ENCODE measurements around the gene HDAC4.
"Not testable (repeated sequence)": the region's sequence is repeated elsewhere in the genome, so short reads cannot be mapped to it uniquely, and the experiment has no call there.

Gene HDAC4

GRCh38 chr2:239400596-239401066, at the start of gene HDAC4:
Gene HDAC4 (minus strand): TSS chr2:239401020. CDS start chr2:239352699, 48,321 bp downstream.
- DNase-seq (ENCODE audit: low spot score): no peak

- not testable (repeated sequence) for DNase-seq (ENCODE audit: low spot score)
Observed at GRCh38 chr2:239449468-239449867, 48.6 kb upstream of the HDAC4 start.

GRCh38 chr2:239445771-239446524, 45.1 kb upstream of the HDAC4 start:
- DNase-seq (ENCODE audit: low spot score): no peak

GRCh38 chr2:239444626-239445577, 44.1 kb upstream of the HDAC4 start:
- DNase-seq (ENCODE audit: low spot score): no peak

DNA sequence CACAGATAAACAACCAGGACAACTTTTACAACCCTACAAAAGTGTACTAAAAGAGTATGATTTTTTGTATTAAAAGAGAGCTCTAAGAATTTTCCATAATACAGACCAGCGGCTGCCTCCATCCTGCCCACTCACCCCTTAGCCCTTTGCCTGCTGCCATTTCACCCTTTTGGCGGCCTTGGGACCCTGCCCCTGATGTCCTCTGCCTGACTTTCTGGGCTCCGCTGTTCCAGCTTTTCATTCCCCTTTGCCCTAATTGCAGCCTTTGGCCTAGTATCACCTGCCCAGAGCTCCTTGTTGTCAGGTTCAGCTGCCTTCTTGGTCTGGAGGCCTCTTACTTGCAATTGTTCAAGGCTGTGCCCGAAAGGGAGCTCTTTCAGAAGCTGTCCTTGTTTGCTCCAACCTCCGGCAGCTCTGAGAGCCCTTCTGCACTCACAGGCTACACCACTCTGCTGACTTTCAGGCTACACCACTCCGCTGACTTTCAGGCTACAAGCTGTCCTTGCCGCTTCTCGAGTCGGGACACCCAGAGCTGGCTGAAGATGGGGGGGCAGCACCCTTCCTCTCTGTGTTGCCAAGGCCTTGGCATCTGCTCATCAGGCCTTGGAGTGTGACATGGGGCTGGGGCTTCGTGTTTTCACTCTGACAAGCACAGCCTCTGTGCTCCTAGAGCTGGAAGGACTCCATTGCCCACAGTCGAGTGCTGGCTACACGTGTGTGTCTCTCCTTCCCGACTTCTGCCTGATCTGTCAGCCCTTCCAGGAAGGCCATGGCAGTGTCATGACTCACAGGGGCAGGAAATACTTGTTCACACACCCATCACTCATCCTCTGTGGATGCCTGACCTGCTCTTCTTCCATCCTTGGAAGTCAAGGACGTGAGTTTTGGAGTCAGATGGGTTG, 43.1 kb upstream of the HDAC4 start:
- DNase-seq (ENCODE audit: low spot score): peak; percentile 21

GRCh38 chr2:239443102-239443620, 42.3 kb upstream of the HDAC4 start:
- no peak for DNase-seq (ENCODE audit: low spot score)

DNA sequence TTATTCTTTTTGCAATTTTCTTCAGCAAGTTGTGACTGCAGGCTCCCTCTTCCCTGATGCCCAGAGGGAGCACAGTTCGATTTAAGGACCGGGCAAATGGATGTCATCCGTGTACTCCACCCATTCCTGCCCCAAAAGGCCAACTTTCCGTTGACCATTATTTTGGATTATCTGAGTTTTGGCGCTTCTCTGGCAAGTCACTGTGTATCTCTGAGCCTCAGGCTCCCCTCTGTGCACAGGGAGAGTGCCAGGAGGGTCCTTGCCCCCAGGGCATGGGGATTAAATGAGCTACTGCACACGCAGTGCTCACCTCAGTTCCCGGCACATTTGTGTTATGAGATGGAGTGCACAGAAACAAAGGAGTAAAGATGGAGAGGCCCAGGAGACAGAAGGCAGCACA, 41.4 kb upstream of the HDAC4 start:
- no peak for DNase-seq (ENCODE audit: low spot score)

DNA sequence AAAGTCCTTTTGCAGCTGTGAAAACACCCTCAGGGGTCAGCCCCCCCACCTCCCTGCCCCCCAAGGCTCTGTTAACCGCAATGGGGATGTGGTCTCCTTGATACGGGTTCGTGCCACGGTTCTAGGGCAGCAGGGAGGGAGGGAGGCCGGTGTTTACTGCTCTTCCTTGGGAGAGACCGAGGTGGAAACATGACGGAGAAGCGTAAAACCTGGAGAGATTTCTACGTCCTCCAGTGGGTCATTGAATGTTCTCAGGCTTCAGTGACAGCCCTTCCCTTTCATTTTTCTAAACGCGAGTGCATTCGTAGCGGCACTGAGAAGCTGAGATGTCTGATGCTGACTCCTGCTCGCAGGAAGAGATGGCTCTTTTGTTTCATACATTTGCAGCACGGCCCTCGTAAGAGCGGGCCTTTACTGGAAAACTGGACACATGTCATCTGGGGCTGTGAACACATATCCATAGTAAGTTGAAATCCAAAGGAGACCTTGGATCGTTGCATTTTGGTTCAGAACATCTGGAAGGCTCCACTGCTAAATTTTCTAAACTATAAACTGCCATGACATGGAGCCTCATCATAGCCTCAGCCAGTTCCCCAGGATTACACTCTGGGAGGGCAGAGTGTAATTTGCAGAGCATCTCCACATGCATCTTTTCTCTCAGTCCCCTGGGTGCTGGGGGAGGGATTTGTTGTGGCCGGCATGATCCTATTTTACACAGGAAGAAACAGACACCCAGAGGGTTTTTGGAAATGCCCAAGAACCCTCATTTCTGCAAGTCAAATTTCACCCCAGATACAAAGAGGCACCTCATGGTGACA, 40.6 kb upstream of the HDAC4 start:
- DNase-seq (ENCODE audit: low spot score): no peak

DNA sequence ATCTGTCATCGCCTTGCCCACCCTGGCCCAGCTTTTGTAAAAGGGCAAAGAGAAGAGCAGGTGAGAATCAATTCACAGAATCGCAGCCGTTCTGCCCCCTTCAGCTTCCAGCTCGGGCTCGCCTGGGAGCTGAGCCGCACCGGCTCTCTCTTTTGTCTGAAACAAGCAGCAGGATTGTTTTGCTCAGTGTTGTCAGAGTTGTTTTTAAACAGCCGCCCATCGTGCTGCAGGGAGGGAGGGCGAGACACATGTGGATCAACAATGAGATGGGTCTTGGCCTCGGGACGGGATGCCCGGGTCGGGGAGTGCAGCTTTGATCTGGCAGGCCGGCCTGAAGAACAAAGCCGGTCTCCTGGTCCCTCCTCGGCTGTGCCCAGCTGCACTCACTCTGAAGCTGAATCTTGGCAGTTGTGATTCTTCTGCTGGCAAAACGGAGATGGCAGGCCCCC, 39.7 kb upstream of the HDAC4 start:
- DNase-seq (ENCODE audit: low spot score): no peak

GRCh38 chr2:239439754-239440315, 39.0 kb upstream of the HDAC4 start:
- DNase-seq (ENCODE audit: low spot score): no peak

- DNase-seq (ENCODE audit: low spot score): no peak
Observed at GRCh38 chr2:239438995-239439753, 38.4 kb upstream of the HDAC4 start.

GRCh38 chr2:239438368-239438767, 37.5 kb upstream of the HDAC4 start:
- no peak for DNase-seq (ENCODE audit: low spot score)

GRCh38 chr2:239436669-239437335, 36.0 kb upstream of the HDAC4 start:
- DNase-seq (ENCODE audit: low spot score): no peak

GRCh38 chr2:239436076-239436475, 35.3 kb upstream of the HDAC4 start:
- DNase-seq (ENCODE audit: low spot score): no peak

DNA sequence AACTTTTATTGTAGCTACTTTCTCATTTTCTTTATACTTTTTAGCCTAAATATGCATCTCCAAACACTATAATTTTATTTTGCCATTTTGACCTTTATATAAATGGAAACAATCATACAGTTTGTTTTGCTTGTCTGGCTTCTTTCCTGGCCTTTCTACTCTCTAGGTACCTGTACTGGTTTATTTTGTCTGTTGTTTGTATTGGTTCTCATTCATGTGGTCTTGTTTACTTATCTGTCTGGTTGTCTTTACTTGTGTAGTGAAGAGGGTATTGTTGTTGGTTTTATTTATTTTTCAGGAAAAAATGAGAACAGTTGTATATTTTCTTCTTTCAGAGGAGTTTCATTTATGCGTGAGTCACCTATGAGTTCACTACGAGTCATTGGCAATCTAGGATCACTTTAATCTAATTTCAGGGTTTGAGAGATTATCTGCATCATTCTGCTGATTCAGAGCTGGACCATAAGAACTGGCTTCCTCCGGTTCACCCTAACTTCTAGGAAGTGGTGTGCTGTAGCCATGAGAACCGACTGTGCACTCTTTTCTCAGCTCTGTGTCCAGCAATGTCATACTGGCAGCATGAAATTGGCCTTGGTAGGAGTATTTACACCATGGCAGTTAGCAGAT, 33.1 kb upstream of the HDAC4 start:
- DNase-seq (ENCODE audit: low spot score): no peak

GRCh38 chr2:239432174-239432573, 31.4 kb upstream of the HDAC4 start:
- no peak for DNase-seq (ENCODE audit: low spot score)

- no peak for DNase-seq (ENCODE audit: low spot score)
Observed at GRCh38 chr2:239431536-239431935, 30.7 kb upstream of the HDAC4 start.
